HepG2 (cell line): ENCODE results near the gene KHK. TPM values are rescaled to one million over a fixed set of nuclear protein-coding genes. Genes with fewer than 3 reads are reported as not detected.

Source experiments
- BRD4 ChIP-seq: sonication (generic); formaldehyde crosslinking; IDR thresholded peaks from 2 replicates; pipeline ENCODE4 v1.4.0; 2020; ENCODE audit warnings: missing genetic modification reagents
- DMAP1 ChIP-seq: IDR thresholded peaks from 2 replicates; pipeline ENCODE4 v1.6.1; 2016
- FOXC1 ChIP-seq: sonication (generic); formaldehyde crosslinking; IDR thresholded peaks from 2 replicates; pipeline ENCODE4 v1.8.0; 2022; ENCODE audit warnings: mild to moderate bottlenecking, missing genetic modification reagents, borderline replicate concordance
- IKZF5 ChIP-seq: IDR thresholded peaks from 2 replicates; pipeline ENCODE4 v1.6.1; 2018; ENCODE audit warnings: missing genetic modification reagents, mild to moderate bottlenecking, missing compliant biosample characterization
- SIX1 ChIP-seq: sonication (generic); formaldehyde crosslinking; IDR thresholded peaks from 2 replicates; pipeline ENCODE4 v1.4.0; 2020; ENCODE audit warnings: missing genetic modification reagents, borderline replicate concordance
- SMAD9 ChIP-seq: sonication (generic); formaldehyde crosslinking; IDR thresholded peaks from 2 replicates; pipeline ENCODE4 v1.5.1; 2020; ENCODE audit warnings: mild to moderate bottlenecking, missing genetic modification reagents
- SNAPC4 ChIP-seq: sonication (generic); formaldehyde crosslinking; IDR thresholded peaks from 2 replicates; pipeline ENCODE4 v1.4.0; 2020; ENCODE audit warnings: mild to moderate bottlenecking, missing genetic modification reagents
- STAT6 ChIP-seq: sonication (generic); formaldehyde crosslinking; IDR thresholded peaks from 2 replicates; pipeline ENCODE4 v1.4.0; 2020; ENCODE audit warnings: missing genetic modification reagents, mild to moderate bottlenecking, borderline replicate concordance
- ZBTB26 ChIP-seq: IDR thresholded peaks from 2 replicates; pipeline ENCODE4 v1.6.1; 2016; ENCODE audit warnings: missing compliant biosample characterization, missing genetic modification reagents, borderline replicate concordance
- ZNF280B ChIP-seq: sonication (generic); formaldehyde crosslinking; IDR thresholded peaks from 2 replicates; pipeline ENCODE4 v1.5.0; 2020; ENCODE audit warnings: missing genetic modification reagents, mild to moderate bottlenecking, borderline replicate concordance
- ZNF30 ChIP-seq: sonication (generic); formaldehyde crosslinking; IDR thresholded peaks from 2 replicates; pipeline ENCODE4 v1.5.0; 2020; ENCODE audit warnings: mild to moderate bottlenecking, missing genetic modification reagents
- ZNF33A ChIP-seq: sonication (generic); formaldehyde crosslinking; IDR thresholded peaks from 2 replicates; pipeline ENCODE4 v1.5.1; 2020; ENCODE audit warnings: missing genetic modification reagents, mild to moderate bottlenecking, moderate library complexity, borderline replicate concordance
- ZNF800 ChIP-seq: sonication (generic); formaldehyde crosslinking; IDR thresholded peaks from 2 replicates; pipeline ENCODE4 v1.4.0; 2020; ENCODE audit warnings: missing genetic modification reagents
- polyA plus RNA-seq, 8 experiments: library from polyadenylated mRNA; depleted of rRNA in 3 of 8; stranded (reverse) in 7 of 8; unstranded in 1 of 8; fragments of >200 nt; fragmentation: Illumina TruSeq in 4 of 8; extraction: Trizol in 4 of 8; gene quantifications; 2 replicates each; pipeline versions ENCODE4 v1.2.1 to v1.2.3, GENCODE V29; 2011 to 2016; ENCODE audit warnings: low read depth in 4 of 8, missing spikeins in 1 of 8, mixed read lengths in 1 of 8; ENCODE audit not compliant: insufficient read depth in 1 of 8
- total RNA-seq, 5 experiments: library from RNA; depleted of rRNA; stranded (reverse); fragments of >200 nt; fragmentation: Illumina TruSeq; extraction: Trizol; gene quantifications; 2 replicates each; pipeline ENCODE4 v1.2.3, GENCODE V29; 2016; ENCODE audit warnings: low read depth in 1 of 5

Gene KHK
- total and polyA plus RNA-seq, 2 of the 13 experiments (the other 11 are each of a cell fraction or from before 2014, with no cell fraction given) = 40.9 to 99.2 TPM

- TF ChIP-seq SNAPC4 (CRISPR knock-in tag) = peak; percentile 75; the same call in 1 of the 2 replicates
- no peak for TF ChIP-seq SMAD9 (CRISPR knock-in tag)
- no peak for TF ChIP-seq SIX1
- no peak for TF ChIP-seq ZNF30 (CRISPR knock-in tag)
- TF ChIP-seq STAT6 (CRISPR knock-in tag) = no peak
- no peak for TF ChIP-seq ZBTB26 (CRISPR knock-in tag)
- TF ChIP-seq ZNF33A (CRISPR knock-in tag) = no peak
- TF ChIP-seq ZNF280B (CRISPR knock-in tag) = peak; percentile 77; the same call in 1 of the 2 replicates
- TF ChIP-seq ZNF800 (CRISPR knock-in tag) = peak; percentile 30
- peak; percentile 49 for TF ChIP-seq DMAP1 (CRISPR knock-in tag)
- peak; percentile 62; the same call in 1 of the 2 replicates for TF ChIP-seq FOXC1
- no peak for TF ChIP-seq BRD4
- TF ChIP-seq IKZF5 = 0 out of 2 replicates have a peak, but pooled peaks have one; percentile 18
Observed at GRCh38 chr2:27086724-27087593, at the start of gene KHK (continued).
